Measurements from ENCODE around the gene TAF1D. TPM values are rescaled to one million over a fixed set of nuclear protein-coding genes. Genes with fewer than 3 reads are reported as not detected.

The TAF1D gene
- 90.8 to 99.9 TPM (median 94.6 TPM) in 5 replicates for total RNA-seq (2022; extraction: Qiagen RNA extraction)

DNA sequence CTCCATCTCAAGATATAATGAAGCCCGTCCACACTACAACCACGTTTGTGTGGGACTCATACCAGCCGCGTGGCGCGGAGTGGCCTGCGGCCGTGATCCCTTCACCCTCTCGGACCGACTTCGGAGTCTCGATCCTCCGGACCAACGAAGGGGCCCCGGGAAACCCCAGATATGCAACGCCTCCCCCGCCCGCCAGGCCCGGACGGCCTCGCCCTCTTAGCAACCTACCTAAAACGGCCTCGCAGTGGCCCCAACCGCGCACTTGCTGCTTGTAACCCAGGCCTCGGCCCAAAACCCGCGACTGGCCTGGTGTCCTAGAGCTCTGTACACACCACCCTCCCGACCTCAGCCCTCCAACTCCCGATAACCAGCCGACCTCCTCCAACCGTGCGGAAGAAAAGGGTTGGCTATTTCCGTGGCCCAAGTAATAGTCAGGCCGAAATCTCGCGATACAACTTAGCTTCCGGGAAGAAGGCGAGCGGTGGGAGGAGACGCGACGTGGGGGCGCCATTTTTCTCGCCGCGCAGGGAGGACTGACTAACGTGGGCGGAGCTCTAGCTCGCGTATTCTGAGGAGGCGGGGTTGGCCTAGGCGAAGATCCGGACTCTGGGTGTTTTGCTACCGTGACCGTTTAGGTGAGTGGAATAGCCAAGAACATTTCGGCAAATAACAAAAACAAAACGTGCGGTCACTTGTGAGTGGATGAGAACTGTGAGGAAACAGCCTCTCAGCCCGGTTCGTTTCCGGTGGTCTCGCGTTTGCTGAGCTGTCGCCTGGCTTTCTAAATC lies at the start of gene TAF1D, which contains the start of gene C11orf54:
Gene TAF1D, minus strand, starts transcription at position 402 of the 788 bp plus-strand sequence. CDS start 2,191 bp downstream, outside the sequence.
Gene C11orf54, plus strand, starts transcription at position 579 of the 788 bp plus-strand sequence. CDS start 5,722 bp downstream, outside the sequence.

GRCh38 chr11:93784145-93784934 lies 43.0 kb upstream of the TAF1D start, which contains the start of gene MED17:
TSS of gene MED17 (plus strand) at chr11:93784282. CDS start at chr11:93784514, 232 bp downstream.

Other genes with a start within 250 kb of the TAF1D start
- 14.0 to 20.2 TPM (median 18.5 TPM) in 5 replicates for gene SMCO4, start 198.1 kb downstream of the TAF1D start, total RNA-seq (2022; extraction: Qiagen RNA extraction)
- 5.5 to 8.8 TPM (median 6.4 TPM) in 5 replicates for gene CEP295, start 79.8 kb downstream of the TAF1D start, total RNA-seq (2022; extraction: Qiagen RNA extraction)
- gene C11orf54, start 177 bp upstream of the TAF1D start, total RNA-seq (2022; extraction: Qiagen RNA extraction), result 10.5 to 14.5 TPM (median 11.7 TPM) in 5 replicates
- 20.0 to 22.5 TPM (median 20.8 TPM) in 5 replicates for gene MED17, start 42.8 kb upstream of the TAF1D start, total RNA-seq (2022; extraction: Qiagen RNA extraction)
- not detected in 5 replicates for gene VSTM5, start 109.1 kb upstream of the TAF1D start, total RNA-seq (2022; extraction: Qiagen RNA extraction)